ENCODE measurements around the gene AGFG1.

DNA sequence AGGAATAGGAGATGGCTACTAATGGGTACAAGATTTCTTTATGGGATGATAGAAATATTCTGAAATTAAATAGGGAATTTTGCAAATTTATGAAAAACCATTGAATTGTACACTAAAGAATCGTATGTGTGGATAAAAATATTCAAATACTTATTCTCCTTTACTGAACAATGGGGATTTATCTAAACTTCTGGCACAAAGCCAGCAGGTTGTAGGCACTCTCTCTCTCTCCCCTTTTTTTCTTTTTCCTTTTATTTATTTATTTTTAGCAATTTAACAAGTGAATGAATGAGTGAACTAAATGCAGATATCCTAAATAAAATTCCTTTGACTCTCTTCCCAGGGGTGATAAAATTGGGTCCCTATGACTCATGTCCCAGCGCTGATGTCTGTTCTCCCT is 104.9 kb downstream of the AGFG1 start:
- no peak for TF ChIP-seq CTCF (IDR thresholded peaks at IDR 0.05)
- TF ChIP-seq TEAD4 (CRISPR knock-in tag; IDR thresholded peaks at IDR 0.05), result no peak
- no peak for TF ChIP-seq USF1 (CRISPR knock-in tag; IDR thresholded peaks at IDR 0.05)
- TF ChIP-seq NR2C2 (CRISPR knock-in tag; IDR thresholded peaks at IDR 0.05), result no peak
- no peak for TF ChIP-seq IRF1 (CRISPR knock-in tag; IDR thresholded peaks at IDR 0.05)
- TF ChIP-seq MAX (CRISPR knock-in tag; IDR thresholded peaks at IDR 0.05), result no peak
- TF ChIP-seq, protein P1, sequence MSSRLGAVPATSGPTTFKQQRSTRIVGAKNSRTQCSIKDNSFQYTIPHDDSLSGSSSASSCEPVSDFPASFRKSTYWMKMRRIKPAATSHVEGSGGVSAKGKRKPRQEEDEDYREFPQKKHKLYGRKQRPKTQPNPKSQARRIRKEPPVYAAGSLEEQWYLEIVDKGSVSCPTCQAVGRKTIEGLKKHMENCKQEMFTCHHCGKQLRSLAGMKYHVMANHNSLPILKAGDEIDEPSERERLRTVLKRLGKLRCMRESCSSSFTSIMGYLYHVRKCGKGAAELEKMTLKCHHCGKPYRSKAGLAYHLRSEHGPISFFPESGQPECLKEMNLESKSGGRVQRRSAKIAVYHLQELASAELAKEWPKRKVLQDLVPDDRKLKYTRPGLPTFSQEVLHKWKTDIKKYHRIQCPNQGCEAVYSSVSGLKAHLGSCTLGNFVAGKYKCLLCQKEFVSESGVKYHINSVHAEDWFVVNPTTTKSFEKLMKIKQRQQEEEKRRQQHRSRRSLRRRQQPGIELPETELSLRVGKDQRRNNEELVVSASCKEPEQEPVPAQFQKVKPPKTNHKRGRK (CRISPR knock-in tag; IDR thresholded peaks at IDR 0.05; ENCODE audit: borderline replicate concordance), result no peak
- TF ChIP-seq ZNF317 (CRISPR knock-in tag; IDR thresholded peaks at IDR 0.05; ENCODE audit: borderline replicate concordance, low read depth), result no peak
- TF ChIP-seq NFYB (CRISPR knock-in tag; conservative IDR thresholded peaks at IDR 0.05; ENCODE audit: low read depth), result no peak
